Kidney (tissue), 14 donors: ENCODE measurements around the gene SH3RF1. TPM values are rescaled to one million over a fixed set of nuclear protein-coding genes. Genes with fewer than 3 reads are reported as not detected.
A peak's percentile ranks its signal among the peaks of the same experiment; 100 is the strongest.

Source experiments
- DNase-seq, 5 donors: peaks; one replicate each; pipeline ENCODE4 v3.0.0-alpha.2; 2013 to 2020
- FAIRE-seq: peaks from 2 replicates; lab custom pipeline; 2012; peaks lifted over from hg19 to GRCh38; lab: Jason Lieb, UNC
- H3K27ac ChIP-seq, 2 donors: one replicate each; pipeline ENCODE4 v1.7.0; 2013; ENCODE audit warnings: low read depth in 2 of 2, low read length in 2 of 2, inconsistent platforms in 1 of 2
- H3K27me3 ChIP-seq: one replicate; pipeline ENCODE4 v1.7.1; 2013; ENCODE audit warnings: low read length, inconsistent platforms; ENCODE audit not compliant: control insufficient read depth, insufficient read depth
- H3K36me3 ChIP-seq, 3 donors: one replicate each; pipeline versions ENCODE4 v1.7.0 to v1.7.1; 2013; ENCODE audit warnings: low read length in 3 of 3, control low read depth in 1 of 3, inconsistent platforms in 1 of 3; ENCODE audit not compliant: insufficient read depth in 3 of 3, control insufficient read depth in 2 of 3
- H3K4me1 ChIP-seq, 3 donors: one replicate each; pipeline versions ENCODE4 v1.7.0 to v1.7.1; 2013; ENCODE audit warnings: low read length in 3 of 3, inconsistent platforms in 1 of 3, low read depth in 1 of 3; ENCODE audit not compliant: control insufficient read depth in 2 of 3, insufficient read depth in 2 of 3
- H3K4me3 ChIP-seq, 3 donors: one replicate each; pipeline versions ENCODE4 v1.7.0 to v1.8.1; 2013; ENCODE audit warnings: low read length in 3 of 3, control low read depth in 1 of 3, inconsistent platforms in 1 of 3
- H3K9ac ChIP-seq, 3 donors: one replicate each; pipeline versions ENCODE4 v1.7.0 to v1.7.1; 2013; ENCODE audit warnings: low read length in 3 of 3, control low read depth in 1 of 3, inconsistent platforms in 1 of 3
- H3K9me3 ChIP-seq, 3 donors: one replicate each; pipeline versions ENCODE4 v1.7.0 to v1.7.1; 2013; ENCODE audit warnings: low read length in 3 of 3, control low read depth in 1 of 3, inconsistent platforms in 1 of 3; ENCODE audit not compliant: control insufficient read depth in 2 of 3, insufficient read depth in 1 of 3
- intact Hi-C: fragments of 100-400 bp; cut with DNase I; formaldehyde crosslinking; loops from one replicate; pipeline ENCODE4 v1.11.1; 2022
- polyA plus RNA-seq: library from polyadenylated mRNA; stranded (reverse); fragments of 350-450 nt; fragmentation: Illumina TruSeq; extraction: RNeasy Lipid Tissue Mini Kit (QIAGEN cat#74804); gene quantifications from one replicate; pipeline ENCODE4 v1.2.3, GENCODE V29; 2014; ENCODE audit warnings: low read depth, low replicate concordance; ENCODE audit not compliant: insufficient read depth
- total RNA-seq: library from RNA; stranded (reverse); fragmentation: NEBNext Ultra II Directional; extraction: Animal tissue kit (Norgen Biotek cat#: 25700); gene quantifications from one replicate; pipeline ENCODE4 v1.2.1, GENCODE V29; 2021
- TF ChIP-seq, protein P1 (sequence below): IDR thresholded peaks from 3 replicates; pipeline ENCODE4 v1.5.1; 2012; ENCODE audit warnings: mild to moderate bottlenecking, moderate library complexity, borderline replicate concordance; ENCODE audit not compliant: insufficient read depth; ENCODE audit errors: extremely low read depth
- donor health status: control.
- donor health status: control.
- donor health status: control.
- donor health status: control.
- donor health status: control.
- donor health status: DM: yes; HTN: yes; CAD: no.
- donor health status: Normal renal cell carcinoma (clear cell type).

Gene SH3RF1
- total and polyA plus RNA-seq, 2 donors from 2014 or later: 8.2 to 35.7 TPM

DNA sequence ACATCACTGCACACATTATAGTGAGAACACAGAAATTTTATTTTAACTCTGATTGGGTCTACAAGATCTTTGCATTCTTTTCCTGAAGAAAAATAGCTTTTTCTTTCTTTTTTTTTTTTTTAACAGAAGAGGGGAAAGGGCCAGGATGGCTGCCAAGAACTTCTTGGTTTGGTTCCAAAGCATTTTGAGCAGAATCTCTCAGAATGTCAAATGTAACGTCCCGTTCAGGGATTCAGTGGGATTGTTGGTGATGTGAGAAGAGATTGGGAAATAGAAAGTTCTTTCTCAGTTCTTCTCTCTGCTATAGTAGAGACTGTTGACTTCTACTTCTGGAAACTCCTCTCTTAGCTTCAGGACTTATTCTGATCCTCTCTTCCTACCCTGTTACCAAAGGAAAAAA, 189.8 kb downstream of the SH3RF1 start:
- intact Hi-C loops: no loop called here
- Histone ChIP-seq H3K9me3 (no peaks in the 10 kb centered on the region), H3K4me1 (peaks cover 6 to 9% (median 8%) of the 10 kb centered on the region in 3 donors), H3K27me3 (no peaks in the 10 kb centered on the region), H3K27ac (no peak overlapping the region), H3K36me3 (no peaks in the 10 kb centered on the region), H3K9ac (no peak overlapping the region), H3K4me3 (peak overlapping the region in 1 of 3 donors; percentile 9)
- TF ChIP-seq, protein P1, sequence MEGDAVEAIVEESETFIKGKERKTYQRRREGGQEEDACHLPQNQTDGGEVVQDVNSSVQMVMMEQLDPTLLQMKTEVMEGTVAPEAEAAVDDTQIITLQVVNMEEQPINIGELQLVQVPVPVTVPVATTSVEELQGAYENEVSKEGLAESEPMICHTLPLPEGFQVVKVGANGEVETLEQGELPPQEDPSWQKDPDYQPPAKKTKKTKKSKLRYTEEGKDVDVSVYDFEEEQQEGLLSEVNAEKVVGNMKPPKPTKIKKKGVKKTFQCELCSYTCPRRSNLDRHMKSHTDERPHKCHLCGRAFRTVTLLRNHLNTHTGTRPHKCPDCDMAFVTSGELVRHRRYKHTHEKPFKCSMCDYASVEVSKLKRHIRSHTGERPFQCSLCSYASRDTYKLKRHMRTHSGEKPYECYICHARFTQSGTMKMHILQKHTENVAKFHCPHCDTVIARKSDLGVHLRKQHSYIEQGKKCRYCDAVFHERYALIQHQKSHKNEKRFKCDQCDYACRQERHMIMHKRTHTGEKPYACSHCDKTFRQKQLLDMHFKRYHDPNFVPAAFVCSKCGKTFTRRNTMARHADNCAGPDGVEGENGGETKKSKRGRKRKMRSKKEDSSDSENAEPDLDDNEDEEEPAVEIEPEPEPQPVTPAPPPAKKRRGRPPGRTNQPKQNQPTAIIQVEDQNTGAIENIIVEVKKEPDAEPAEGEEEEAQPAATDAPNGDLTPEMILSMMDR: no peak
- FAIRE-seq (peak; percentile 66), DNase-seq (peak in 2 of 5 donors; percentile 43 to 73)

DNA sequence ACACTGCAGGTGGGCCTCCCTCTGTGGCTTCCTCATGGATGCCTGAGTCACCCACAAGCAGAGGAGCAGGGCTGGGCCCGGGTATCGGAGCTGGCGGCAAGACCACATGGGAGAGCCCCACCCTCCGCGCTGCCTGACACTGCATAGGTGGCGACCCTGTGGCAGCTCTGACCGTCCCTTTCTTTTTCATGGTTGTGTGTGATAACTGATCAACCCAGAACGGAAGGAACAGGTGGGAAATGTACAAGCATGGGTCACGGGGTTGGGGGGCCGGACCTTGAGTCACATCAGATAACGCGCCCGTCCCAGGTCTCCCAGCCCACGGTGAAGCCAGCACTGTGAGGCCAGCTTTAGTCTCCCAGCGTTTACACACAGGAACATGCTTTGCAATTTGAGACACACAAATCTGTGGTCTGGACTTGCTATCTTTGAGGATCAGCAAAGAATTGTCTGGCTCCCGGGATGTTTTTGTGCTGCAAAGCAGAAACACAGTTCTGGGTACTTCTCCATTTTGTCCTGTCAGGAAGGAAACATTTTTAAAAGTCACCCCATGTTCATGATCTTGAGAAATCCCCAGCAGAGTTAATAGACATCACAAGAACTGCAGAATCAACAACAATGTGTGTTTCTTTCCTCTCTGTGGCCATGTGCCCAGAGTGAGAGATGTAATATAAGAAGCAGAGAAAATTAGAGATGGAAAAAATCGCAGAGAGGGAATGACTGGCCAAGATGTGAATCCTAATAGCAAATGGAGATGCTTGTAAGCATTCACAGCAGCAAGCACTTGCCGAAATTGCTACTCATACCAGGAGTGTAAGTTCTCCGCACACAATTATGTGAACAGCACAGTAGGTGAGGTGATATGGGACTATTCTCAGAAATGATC, 190.6 kb downstream of the SH3RF1 start:
- TF ChIP-seq, protein P1: no peak
- intact Hi-C loops: no loop called here
- H3K4me1 ChIP-seq: peaks cover 6 to 9% (median 8%) of the 10 kb centered on the region in 3 donors
- no peak for FAIRE-seq
- H3K9me3 ChIP-seq: no peaks in the 10 kb centered on the region
- no peak overlapping the region for H3K9ac ChIP-seq
- H3K4me3 ChIP-seq: peak overlapping the region in 1 of 3 donors; percentile 9
- H3K36me3 ChIP-seq: no peaks in the 10 kb centered on the region
- H3K27me3 ChIP-seq: no peaks in the 10 kb centered on the region
- H3K27ac ChIP-seq: peak overlapping the region in 1 of 2 donors; percentile 16
- DNase-seq: peak in 4 of 5 donors; percentile 26 to 73 (median 60)

DNA sequence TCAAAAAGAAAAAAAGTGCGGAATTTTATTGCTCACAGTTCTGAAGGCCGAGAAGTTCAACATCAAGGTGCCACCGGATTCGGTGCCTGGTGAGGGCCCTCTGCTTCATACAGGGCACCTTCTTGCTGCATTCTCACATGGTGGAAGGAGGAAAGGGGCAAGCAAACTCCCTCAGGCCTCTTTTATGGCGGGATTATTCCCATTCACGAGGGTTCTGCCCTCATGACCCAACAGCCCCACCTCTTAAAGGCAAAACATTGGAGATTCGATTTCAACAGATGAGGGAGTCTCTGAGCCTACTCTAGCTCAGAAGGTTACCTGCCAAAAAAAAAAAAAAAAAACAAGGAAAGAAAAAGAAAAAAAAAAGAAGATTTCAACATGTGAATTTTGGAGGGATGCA, 196.6 kb downstream of the SH3RF1 start:
- H3K4me1 ChIP-seq: no peaks in the 10 kb centered on the region
- intact Hi-C loops: no loop called here
- no peaks in the 10 kb centered on the region for H3K36me3 ChIP-seq
- no peak overlapping the region for H3K4me3 ChIP-seq
- no peaks in the 10 kb centered on the region for H3K9me3 ChIP-seq
- no peaks in the 10 kb centered on the region for H3K27me3 ChIP-seq
- FAIRE-seq: no peak
- H3K27ac ChIP-seq: no peak overlapping the region
- no peak overlapping the region for H3K9ac ChIP-seq
- TF ChIP-seq, protein P1: no peak
- no peak for DNase-seq
